ENCODE measurements around the gene OCA2. TPM values are rescaled to one million over a fixed set of nuclear protein-coding genes. Genes with fewer than 3 reads are reported as not detected.

The OCA2 gene
- total and polyA plus RNA-seq, 2 of the 13 experiments (the other 11 are each of a cell fraction or from before 2014, with no cell fraction given): 0.02 to 0.05 TPM

- H3K27ac ChIP-seq (ENCODE audit: extremely low read length, insufficient read depth, low read length): no peak overlapping the region
- ChIA-PET CTCF (ENCODE audit: low intra/inter-chr PET ratio, low total read pairs) (no interaction called here), POLR2A (no interaction called here)
- H4K20me1 ChIP-seq (ENCODE audit: insufficient read depth, low read length): no peaks in the 10 kb centered on the region
- H3K4me2 ChIP-seq (ENCODE audit: low read depth, low read length): no peak overlapping the region
- no peak overlapping the region for H3K4me3 ChIP-seq (replicated peaks in 1 of 3; ENCODE audit: insufficient read depth in 1 of 3, low read depth in 2 of 3, low read length in 3 of 3)
- no peaks in the 10 kb centered on the region for H3K36me3 ChIP-seq (replicated peaks in 1 of 2; ENCODE audit: control insufficient read depth in 1 of 2, insufficient read depth in 2 of 2, low read length in 2 of 2)
- ATAC-seq (no peak), DNase-seq (ENCODE audit: low spot score) (no peak), FAIRE-seq (no peak)
- H3K9me3 ChIP-seq (ENCODE audit: low read length): 0 out of 2 replicates have a peak, but pooled peaks cover 5% of the 10 kb centered on the region
- in situ Hi-C loops (cut with HindIII; ENCODE audit: extremely low pct_ligation_motif_present, low pct_unique_long_range_greater_than_20kb): no loop called here
- no peak overlapping the region for H3K9ac ChIP-seq (ENCODE audit: insufficient read depth, low read depth, low read length)
- peaks cover 14% of the 10 kb centered on the region for H3K4me1 ChIP-seq (ENCODE audit: insufficient read depth, low read length)
- TF ChIP-seq KAT2B (IDR thresholded peaks at IDR 0.05; ENCODE audit: borderline replicate concordance, low read depth, low read length): no peak
- BruUV-seq (replicated peaks): no TSS peak
- H3K79me2 ChIP-seq (ENCODE audit: insufficient read depth, low read length): no peaks in the 10 kb centered on the region
- H3K27me3 ChIP-seq (ENCODE audit: control insufficient read depth in 1 of 2, insufficient read depth in 2 of 2, low read length in 2 of 2): no peaks in the 10 kb centered on the region
- H2AFZ ChIP-seq (ENCODE audit: low read length): no peak overlapping the region
- intact Hi-C loops (cut with micrococcal nuclease; ENCODE audit: unreplicated experiment): no loop called here
- WGBS (ENCODE audit: low lambda C conversion rate): 80% methylated on average over 2 of the region's 3 CpGs
Measured at GRCh38 chr15:28084547-28084946, 14.6 kb downstream of the OCA2 start.

GRCh38 chr15:28082891-28083684 is 16.0 kb downstream of the OCA2 start:
- Histone ChIP-seq H3K27ac (ENCODE audit: extremely low read length, insufficient read depth, low read length) (no peak overlapping the region), H4K20me1 (ENCODE audit: insufficient read depth, low read length) (no peaks in the 10 kb centered on the region), H2AFZ (ENCODE audit: low read length) (no peak overlapping the region), H3K4me1 (ENCODE audit: insufficient read depth, low read length) (peaks cover 14% of the 10 kb centered on the region), H3K4me2 (ENCODE audit: low read depth, low read length) (peak overlapping the region; percentile 32; the same call in 1 of the 2 replicates), H3K27me3 (ENCODE audit: control insufficient read depth in 1 of 2, insufficient read depth in 2 of 2, low read length in 2 of 2) (no peaks in the 10 kb centered on the region), H3K9ac (ENCODE audit: insufficient read depth, low read depth, low read length) (no peak overlapping the region), H3K79me2 (ENCODE audit: insufficient read depth, low read length) (no peaks in the 10 kb centered on the region), H3K36me3 (replicated peaks in 1 of 2; ENCODE audit: control insufficient read depth in 1 of 2, insufficient read depth in 2 of 2, low read length in 2 of 2) (no peaks in the 10 kb centered on the region), H3K9me3 (ENCODE audit: low read length) (0 out of 2 replicates have a peak, but pooled peaks cover 5% of the 10 kb centered on the region), H3K4me3 (replicated peaks in 1 of 3; ENCODE audit: insufficient read depth in 1 of 3, low read depth in 2 of 3, low read length in 3 of 3) (no peak overlapping the region)
- ATAC-seq: peak; percentile 90
- CTCF ChIA-PET (ENCODE audit: low intra/inter-chr PET ratio, low total read pairs): no interaction called here
- FAIRE-seq: peak; percentile 90
- peak; percentile 76 for DNase-seq (ENCODE audit: low spot score)
- intact Hi-C loops (cut with micrococcal nuclease; ENCODE audit: unreplicated experiment) (no loop called here), in situ Hi-C loops (cut with HindIII; ENCODE audit: extremely low pct_ligation_motif_present, low pct_unique_long_range_greater_than_20kb) (no loop called here)
- 14% methylated on average over 11 of the region's 11 CpGs for WGBS (ENCODE audit: low lambda C conversion rate)
- no TSS peak for BruUV-seq (replicated peaks)
- POLR2A ChIA-PET: no interaction called here
- TF ChIP-seq GATAD2A (CRISPR knock-in tag; IDR thresholded peaks at IDR 0.05) (peak; percentile 50; the same call in 1 of the 2 replicates), ZNF879 (CRISPR knock-in tag; IDR thresholded peaks at IDR 0.05) (no peak), YY1 (IDR thresholded peaks at IDR 0.05; ENCODE audit: insufficient read depth, insufficient replicate concordance, low read depth, low read length) (no peak), MAF1 (CRISPR knock-in tag; IDR thresholded peaks at IDR 0.05; ENCODE audit: borderline replicate concordance) (no peak), THAP11 (CRISPR knock-in tag; IDR thresholded peaks at IDR 0.05) (peak; percentile 32; the same call in 1 of the 2 replicates), ZNF674 (CRISPR knock-in tag; IDR thresholded peaks at IDR 0.05; ENCODE audit: low read depth) (no peak), ZNF30 (CRISPR knock-in tag; IDR thresholded peaks at IDR 0.05) (no peak), ZNF784 (CRISPR knock-in tag; IDR thresholded peaks at IDR 0.05; ENCODE audit: borderline replicate concordance) (peak; percentile 58; the same call in 1 of the 2 replicates), ZNF292 (CRISPR knock-in tag; IDR thresholded peaks at IDR 0.05; ENCODE audit: borderline replicate concordance, low read depth) (peak; percentile 71; the same call in 1 of the 2 replicates), ZNF850 (CRISPR knock-in tag; conservative IDR thresholded peaks at IDR 0.05) (no peak), PAX8 (CRISPR knock-in tag; IDR thresholded peaks at IDR 0.05; ENCODE audit: borderline replicate concordance) (no peak), MXD4 (CRISPR knock-in tag; IDR thresholded peaks at IDR 0.05) (0 out of 2 replicates have a peak, but pooled peaks have one; percentile 29), MTF2 (CRISPR knock-in tag; IDR thresholded peaks at IDR 0.05; ENCODE audit: borderline replicate concordance) (no peak), ZNF275 (CRISPR knock-in tag; IDR thresholded peaks at IDR 0.05; ENCODE audit: borderline replicate concordance) (no peak), ZNF605 (CRISPR knock-in tag; IDR thresholded peaks at IDR 0.05) (0 out of 2 replicates have a peak, but pooled peaks have one; percentile 24)

Measured in HepG2 (cell line).